Activated naive CD4-positive, alpha-beta T cell treated with anti-CD3 and anti-CD28 coated beads, Interleukin-2, amount 50 U/mL, for 72 hours (primary cell): Measurements from ENCODE around the gene SLC6A14. TPM values are rescaled to one million over a fixed set of nuclear protein-coding genes. Genes with fewer than 3 reads are reported as not detected.

Experiments
- ATAC-seq, 2 donors: fragments of 150-1000 bp; cut with Tn5 transposase; 2 replicates each; pipeline ENCODE4 v1.10.0; 2021; ENCODE audit warnings: mild to moderate bottlenecking in 2 of 2, moderate library complexity in 2 of 2
- DNase-seq, 2 donors: peaks; one replicate each; pipeline ENCODE4 v3.0.0; 2021 to 2022; ENCODE audit warnings: low spot score in 2 of 2
- H3K27ac Mint-ChIP-seq, 2 donors: one replicate each; pipeline ENCODE4 v1.8.0; 2022; ENCODE audit warnings: mild to moderate bottlenecking in 2 of 2, mixed read lengths in 2 of 2
- H3K36me3 Mint-ChIP-seq, 2 donors: one replicate each; pipeline ENCODE4 v1.8.0; 2022; ENCODE audit warnings: mixed read lengths in 2 of 2
- H3K9me3 Mint-ChIP-seq, 2 donors: one replicate each; pipeline ENCODE4 v1.8.0; 2022; ENCODE audit warnings: mixed read lengths in 2 of 2
- total RNA-seq, 2 donors: library from RNA; stranded (reverse); gene quantifications; one replicate each; pipeline ENCODE4 v1.2.3, GENCODE V29; 2022

SLC6A14 gene
- total RNA-seq = not detected

GRCh38 chrX:116436358-116436816, at the start of gene SLC6A14:
TSS of gene SLC6A14 (plus strand) at chrX:116436606. CDS start at chrX:116436710, 104 bp downstream.
- Mint-ChIP-seq H3K27ac (no peak within 1 kb of the TSS), H3K9me3 (peaks cover 0 to 6% of the 10 kb centered on the region in 2 donors), H3K36me3 (no peaks in the 10 kb centered on the region)
- DNase-seq (no peak), ATAC-seq (no peak)

GRCh38 chrX:116395752-116396151, 40.7 kb upstream of the SLC6A14 start:
- H3K27ac Mint-ChIP-seq = no peak overlapping the region

GRCh38 chrX:116399681-116400080, 36.7 kb upstream of the SLC6A14 start:
- DNase-seq (no peak), ATAC-seq (no peak)
- Mint-ChIP-seq H3K36me3 (no peaks in the 10 kb centered on the region), H3K9me3 (peaks cover 5 to 6% of the 10 kb centered on the region in 2 donors), H3K27ac (no peak overlapping the region)

More at GRCh38 chrX:116395752-116396151, 40.7 kb upstream of the SLC6A14 start:
- H3K9me3 Mint-ChIP-seq = no peaks in the 10 kb centered on the region
- H3K36me3 Mint-ChIP-seq = no peaks in the 10 kb centered on the region
- no peak for DNase-seq
- ATAC-seq = no peak

- Mint-ChIP-seq H3K27ac (no peak overlapping the region), H3K36me3 (no peaks in the 10 kb centered on the region), H3K9me3 (peaks cover 13 to 19% of the 10 kb centered on the region in 2 donors)
- no peak for DNase-seq
- no peak for ATAC-seq
These were observed 27.2 kb upstream of the SLC6A14 start for GRCh38 chrX:116409219-116409618.

- no peak for DNase-seq
- H3K27ac Mint-ChIP-seq = no peak overlapping the region
- H3K36me3 Mint-ChIP-seq = no peaks in the 10 kb centered on the region
- H3K9me3 Mint-ChIP-seq = peaks cover 6 to 8% of the 10 kb centered on the region in 2 donors
- no peak for ATAC-seq
These were observed 23.1 kb upstream of the SLC6A14 start for GRCh38 chrX:116413273-116413672.

- Mint-ChIP-seq H3K9me3 (no peaks in the 10 kb centered on the region), H3K27ac (no peak overlapping the region), H3K36me3 (no peaks in the 10 kb centered on the region)
- ATAC-seq = no peak
- DNase-seq = no peak
These were observed 19.2 kb upstream of the SLC6A14 start for GRCh38 chrX:116417214-116417613.

GRCh38 chrX:116417968-116418367, 18.4 kb upstream of the SLC6A14 start:
- Mint-ChIP-seq H3K27ac (no peak overlapping the region), H3K9me3 (no peaks in the 10 kb centered on the region), H3K36me3 (no peaks in the 10 kb centered on the region)
- ATAC-seq (no peak), DNase-seq (no peak)

GRCh38 chrX:116427978-116428377, 8.4 kb upstream of the SLC6A14 start:
- H3K36me3 Mint-ChIP-seq = no peaks in the 10 kb centered on the region
- no peak for ATAC-seq
- H3K9me3 Mint-ChIP-seq = no peaks in the 10 kb centered on the region
- H3K27ac Mint-ChIP-seq = no peak overlapping the region
- no peak for DNase-seq

GRCh38 chrX:116435597-116435996, 809 bp upstream of the SLC6A14 start:
- peaks cover 0 to 6% of the 10 kb centered on the region in 2 donors for H3K9me3 Mint-ChIP-seq
- H3K27ac Mint-ChIP-seq = no peak overlapping the region
- ATAC-seq (no peak), DNase-seq (no peak)
- H3K36me3 Mint-ChIP-seq = no peaks in the 10 kb centered on the region

- no peak for DNase-seq
- H3K36me3 Mint-ChIP-seq = no peaks in the 10 kb centered on the region
- H3K27ac Mint-ChIP-seq = no peak overlapping the region
These were observed 12.8 kb downstream of the SLC6A14 start for GRCh38 chrX:116449156-116449555.

GRCh38 chrX:116462822-116463221, 26.4 kb downstream of the SLC6A14 start, which contains the start of gene CT83:
TSS of gene CT83 (minus strand) at chrX:116462976. CDS start at chrX:116462856, 120 bp downstream.
- DNase-seq = no peak
- Mint-ChIP-seq H3K27ac (no peak within 1 kb of the TSS), H3K36me3 (no peaks in the 10 kb centered on the region), H3K9me3 (no peaks in the 10 kb centered on the region)
- ATAC-seq = no peak

More at GRCh38 chrX:116449156-116449555, 12.8 kb downstream of the SLC6A14 start:
- no peak for ATAC-seq
- no peaks in the 10 kb centered on the region for H3K9me3 Mint-ChIP-seq

GRCh38 chrX:116480059-116480458, 43.7 kb downstream of the SLC6A14 start:
- peaks cover 5 to 12% of the 10 kb centered on the region in 2 donors for H3K9me3 Mint-ChIP-seq
- ATAC-seq = no peak

GRCh38 chrX:116490104-116490503, 53.7 kb downstream of the SLC6A14 start:
- Mint-ChIP-seq H3K36me3 (no peaks in the 10 kb centered on the region), H3K9me3 (no peaks in the 10 kb centered on the region), H3K27ac (no peak overlapping the region)
- ATAC-seq = no peak
- DNase-seq = no peak

More at GRCh38 chrX:116480059-116480458, 43.7 kb downstream of the SLC6A14 start:
- Mint-ChIP-seq H3K27ac (no peak overlapping the region), H3K36me3 (no peaks in the 10 kb centered on the region)
- DNase-seq = no peak

GRCh38 chrX:116493271-116493670, 56.9 kb downstream of the SLC6A14 start:
- Mint-ChIP-seq H3K9me3 (no peaks in the 10 kb centered on the region), H3K27ac (no peak overlapping the region), H3K36me3 (no peaks in the 10 kb centered on the region)
- DNase-seq = no peak
- ATAC-seq = no peak

- peaks cover 0 to 6% of the 10 kb centered on the region in 2 donors for H3K9me3 Mint-ChIP-seq
- no peak overlapping the region for H3K27ac Mint-ChIP-seq
- H3K36me3 Mint-ChIP-seq = no peaks in the 10 kb centered on the region
- ATAC-seq (no peak), DNase-seq (no peak)
These were observed 63.4 kb downstream of the SLC6A14 start for GRCh38 chrX:116499780-116500179.
